GM21360 (cell line): Measurements from ENCODE around the gene MS4A4A.
"Not testable (repeated sequence)": the region's sequence is repeated elsewhere in the genome, so short reads cannot be mapped to it uniquely, and the experiment has no call there.

ENCODE experiments used
- ATAC-seq: cut with Tn5 transposase; IDR thresholded peaks from one replicate; pipeline ENCODE4 v1.9.1; 2021; ENCODE audit warnings: mild to moderate bottlenecking, moderate library complexity; ENCODE audit not compliant: unreplicated experiment

Gene MS4A4A

DNA sequence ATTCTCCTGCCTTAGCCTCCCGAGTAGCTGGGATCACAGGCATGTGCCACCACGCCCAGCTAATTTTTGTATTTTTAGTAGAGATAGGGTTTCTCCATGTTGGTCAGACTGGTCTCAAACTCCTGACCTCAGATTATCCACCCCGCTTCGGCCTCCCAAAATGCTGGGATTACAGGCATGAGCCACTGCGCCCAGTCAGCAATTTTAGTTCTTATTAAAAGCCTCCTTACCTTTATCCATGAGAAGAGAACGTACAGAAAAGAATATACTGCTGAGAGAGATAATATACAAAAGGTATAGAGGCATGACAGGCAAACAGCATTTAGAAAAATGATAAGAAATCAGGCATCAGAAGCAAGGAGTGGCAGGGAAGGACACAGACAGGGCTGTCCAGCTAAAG is 21.4 kb downstream of the MS4A4A start:
- not testable (repeated sequence) for ATAC-seq

DNA sequence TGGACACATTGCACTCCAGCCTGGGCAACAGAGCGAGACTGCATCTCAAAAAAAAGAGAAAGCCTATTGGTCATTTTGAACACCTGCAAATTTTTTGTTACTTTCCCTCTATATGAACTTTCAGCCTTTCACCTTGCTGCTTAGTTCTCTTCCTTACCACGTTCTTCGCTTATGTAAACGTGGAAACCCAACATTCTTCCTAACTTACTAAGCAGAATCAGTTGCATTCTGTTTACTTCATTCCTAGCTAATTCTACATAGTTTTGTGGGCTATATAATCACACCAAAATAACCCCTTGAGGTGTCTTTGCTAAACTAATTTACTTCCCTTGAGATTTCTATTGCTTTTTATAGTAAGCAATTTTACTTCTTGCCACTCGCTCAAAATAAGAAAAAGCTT is 23.2 kb downstream of the MS4A4A start:
- ATAC-seq: no peak

DNA sequence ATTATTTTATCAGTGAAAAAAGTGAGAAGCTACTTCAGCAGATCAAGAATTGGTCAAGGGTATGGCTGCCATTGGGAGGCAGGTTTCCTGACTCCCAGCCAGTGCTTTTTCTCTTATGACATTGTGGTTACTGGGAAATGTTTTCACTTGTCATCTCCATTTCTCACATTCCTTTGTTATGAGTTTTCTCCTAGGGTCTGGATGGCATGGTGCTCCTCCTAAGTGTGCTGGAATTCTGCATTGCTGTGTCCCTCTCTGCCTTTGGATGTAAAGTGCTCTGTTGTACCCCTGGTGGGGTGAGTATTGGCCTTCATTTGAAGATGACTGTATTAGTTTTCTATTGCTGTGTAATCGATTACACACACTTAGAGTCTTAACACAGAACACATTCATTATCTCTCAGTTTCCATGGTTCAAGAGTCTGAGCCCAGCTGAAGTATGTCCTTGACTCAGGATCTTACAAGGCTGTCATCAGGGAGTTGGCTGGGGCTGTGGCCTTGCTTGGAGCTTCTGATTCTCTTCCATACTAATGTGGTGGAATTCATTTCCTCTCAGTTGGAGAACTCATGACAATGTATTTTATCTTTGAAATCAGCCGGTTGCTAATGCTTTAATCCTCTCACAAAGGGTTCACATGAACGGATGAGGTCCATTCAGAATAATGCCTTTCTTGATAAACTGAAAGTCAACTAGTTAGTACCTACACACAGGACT is 25.6 kb downstream of the MS4A4A start:
- no peak for ATAC-seq

DNA sequence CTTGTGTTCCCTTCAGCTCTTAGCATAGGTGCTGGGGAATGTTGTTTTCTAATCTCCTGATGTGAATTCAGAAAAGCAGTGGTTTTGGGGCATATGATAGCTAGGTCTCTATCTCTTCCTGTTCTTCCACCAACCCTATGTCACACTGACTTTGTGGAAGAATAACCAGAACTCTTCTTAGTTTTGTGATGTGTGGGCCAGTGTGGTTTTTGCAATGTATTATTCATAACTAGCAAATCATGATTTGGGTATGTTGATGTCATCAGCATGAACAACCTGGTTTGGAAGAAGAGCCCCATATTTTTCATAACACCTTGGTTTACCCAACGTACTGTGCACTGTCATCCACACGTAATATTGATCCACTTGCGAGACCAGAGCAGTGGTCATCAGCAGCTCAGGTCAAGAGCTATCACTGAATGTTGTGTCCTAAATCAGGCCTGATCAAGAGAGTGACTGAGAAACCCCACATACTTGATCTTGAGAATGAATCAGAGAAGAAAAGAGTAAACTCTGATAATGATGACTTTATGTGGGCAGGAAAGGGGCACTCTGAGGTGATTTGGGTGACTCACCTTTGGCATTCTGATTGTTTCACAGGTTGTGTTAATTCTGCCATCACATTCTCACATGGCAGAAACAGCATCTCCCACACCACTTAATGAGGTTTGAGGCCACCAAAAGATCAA is 27.2 kb downstream of the MS4A4A start:
- no peak for ATAC-seq

- peak; percentile 65 for ATAC-seq
Observed at GRCh38 chr11:60310407-60310998, 30.0 kb downstream of the MS4A4A start.

- no peak for ATAC-seq
Observed at GRCh38 chr11:60314635-60315321, 34.3 kb downstream of the MS4A4A start.

DNA sequence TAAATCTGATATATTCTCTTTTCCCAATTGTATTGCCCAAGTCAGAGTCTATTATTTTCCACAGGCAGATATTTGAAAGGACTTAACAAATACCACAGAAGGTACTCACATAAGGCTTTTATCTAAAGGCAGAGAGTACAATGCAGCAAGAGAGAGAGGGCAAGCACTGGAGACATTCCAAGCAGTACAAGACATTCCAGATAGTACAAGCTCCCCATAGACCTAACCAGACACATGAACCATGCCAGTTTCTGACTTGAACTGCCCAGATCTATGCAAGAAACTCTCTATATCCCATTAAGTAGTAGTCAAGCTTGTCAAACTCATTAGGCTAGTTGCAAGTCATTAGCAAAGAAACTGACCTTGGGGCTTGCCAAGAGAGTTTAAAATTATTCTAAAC is 35.4 kb downstream of the MS4A4A start:
- no peak for ATAC-seq

GRCh38 chr11:60316317-60316716 is 35.9 kb downstream of the MS4A4A start:
- no peak for ATAC-seq

DNA sequence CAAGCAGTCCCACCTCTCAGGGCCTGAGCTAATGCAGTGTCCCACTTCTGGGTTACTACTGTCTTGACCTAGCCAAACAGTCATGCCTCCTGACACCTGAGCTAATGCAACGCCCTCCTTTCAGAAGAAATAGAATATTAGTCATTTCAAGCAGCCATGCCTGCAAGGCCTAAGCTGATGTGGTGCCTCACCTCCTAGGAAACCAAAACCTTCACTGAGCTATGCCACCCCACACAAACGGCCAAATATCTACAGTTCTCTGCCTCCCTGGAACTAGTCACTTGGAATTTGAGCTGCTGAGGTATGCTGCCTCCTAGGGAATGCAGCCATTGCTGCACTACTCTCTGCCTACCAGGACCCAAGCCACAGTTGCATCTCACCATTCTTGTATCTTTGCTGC is 38.3 kb downstream of the MS4A4A start:
- peak; percentile 77 for ATAC-seq

DNA sequence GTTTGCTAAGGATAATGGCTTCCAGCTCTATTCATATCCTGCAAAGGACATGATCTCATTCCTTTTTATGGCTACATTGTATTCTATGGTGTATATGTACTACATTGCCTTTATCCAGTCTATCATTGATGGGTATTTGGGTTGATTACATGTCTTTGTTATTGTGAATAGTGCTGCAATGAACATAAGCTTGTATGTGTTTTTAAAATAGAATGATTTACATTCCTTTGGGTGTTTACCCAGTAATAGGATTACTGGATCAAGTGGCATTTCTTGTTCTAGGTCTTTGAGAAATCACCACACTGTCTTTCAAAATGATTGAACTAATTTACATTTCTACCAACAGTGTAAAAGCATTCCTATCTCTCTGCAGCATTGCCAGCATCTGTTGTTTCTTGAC is 40.6 kb downstream of the MS4A4A start:
- ATAC-seq: no peak

GRCh38 chr11:60326955-60327354 is 46.5 kb downstream of the MS4A4A start, which contains the start of gene MS4A6E:
Gene MS4A6E (plus strand): TSS chr11:60327255. CDS start chr11:60334896, 7,641 bp downstream.
- no peak for ATAC-seq

DNA sequence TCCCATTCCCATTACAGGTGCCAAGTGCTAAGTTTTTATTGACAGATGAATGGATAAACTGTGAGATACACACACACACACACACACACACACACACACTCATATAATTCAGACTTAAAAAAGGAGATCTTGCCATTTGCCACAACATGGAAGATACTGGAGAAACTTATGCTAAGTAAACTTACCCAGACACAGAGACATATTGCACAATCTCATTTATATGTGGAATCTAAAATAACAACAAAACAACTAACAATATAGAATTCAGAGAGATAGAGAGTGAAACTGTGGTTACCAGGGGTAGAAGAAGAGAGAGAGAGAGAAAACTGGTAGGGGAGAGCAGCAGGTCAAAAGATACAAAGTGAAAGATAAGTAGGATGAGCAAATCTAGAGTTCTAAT is 48.0 kb downstream of the MS4A4A start:
- no peak for ATAC-seq

- no peak for ATAC-seq
Observed at GRCh38 chr11:60332846-60333245, 52.4 kb downstream of the MS4A4A start.

DNA sequence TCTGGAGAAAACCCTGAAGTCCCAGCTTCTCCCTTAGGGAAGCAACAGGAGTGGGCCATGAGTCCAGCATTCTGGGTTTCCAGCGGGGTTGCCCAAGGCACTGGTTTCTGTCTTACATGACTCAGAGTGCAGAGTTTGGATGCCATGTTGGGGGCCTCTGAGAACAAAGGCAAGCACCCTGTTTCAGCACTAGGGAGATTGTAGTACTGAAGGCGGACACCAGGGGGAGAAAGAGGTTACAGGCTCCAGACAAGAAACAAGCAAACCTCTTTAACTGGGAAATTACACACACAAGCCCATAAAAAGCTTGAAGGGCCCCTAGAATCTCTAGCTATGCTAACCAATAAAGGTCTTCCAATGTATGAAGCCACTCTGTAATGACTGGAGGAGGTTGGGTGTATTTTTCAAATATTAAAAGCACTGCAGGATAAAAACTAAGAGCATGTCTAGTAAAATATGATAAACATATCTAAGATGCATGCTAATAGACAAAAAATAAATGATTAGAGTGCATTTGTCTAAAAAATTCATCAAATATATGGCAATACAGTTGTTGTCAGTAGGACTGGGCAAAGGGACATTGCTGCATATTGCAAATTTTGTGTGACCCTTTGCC is 53.6 kb downstream of the MS4A4A start:
- no peak for ATAC-seq

- ATAC-seq: no peak
Observed at GRCh38 chr11:60336767-60337391, 56.4 kb downstream of the MS4A4A start.

GRCh38 chr11:60338053-60338452 is 57.6 kb downstream of the MS4A4A start:
- ATAC-seq: no peak

DNA sequence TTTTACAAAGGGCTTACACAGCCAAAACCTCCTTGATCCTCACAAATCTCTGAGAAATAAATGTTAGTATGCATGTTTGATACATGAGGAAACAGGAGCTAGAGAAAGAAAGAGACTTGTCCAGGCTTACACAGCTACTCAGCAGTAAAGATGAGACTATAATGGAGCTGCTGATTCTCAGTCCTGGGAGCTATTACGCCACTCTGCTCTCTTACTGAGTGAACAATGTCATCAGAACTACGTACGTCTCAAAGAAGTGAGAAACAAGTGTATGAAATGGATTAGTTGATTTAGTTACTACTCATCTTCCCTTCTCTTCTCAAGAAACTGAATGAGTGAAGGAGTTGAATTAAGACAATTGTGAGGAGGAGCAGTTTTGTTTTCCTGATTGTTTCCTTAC is 58.9 kb downstream of the MS4A4A start:
- ATAC-seq: no peak

DNA sequence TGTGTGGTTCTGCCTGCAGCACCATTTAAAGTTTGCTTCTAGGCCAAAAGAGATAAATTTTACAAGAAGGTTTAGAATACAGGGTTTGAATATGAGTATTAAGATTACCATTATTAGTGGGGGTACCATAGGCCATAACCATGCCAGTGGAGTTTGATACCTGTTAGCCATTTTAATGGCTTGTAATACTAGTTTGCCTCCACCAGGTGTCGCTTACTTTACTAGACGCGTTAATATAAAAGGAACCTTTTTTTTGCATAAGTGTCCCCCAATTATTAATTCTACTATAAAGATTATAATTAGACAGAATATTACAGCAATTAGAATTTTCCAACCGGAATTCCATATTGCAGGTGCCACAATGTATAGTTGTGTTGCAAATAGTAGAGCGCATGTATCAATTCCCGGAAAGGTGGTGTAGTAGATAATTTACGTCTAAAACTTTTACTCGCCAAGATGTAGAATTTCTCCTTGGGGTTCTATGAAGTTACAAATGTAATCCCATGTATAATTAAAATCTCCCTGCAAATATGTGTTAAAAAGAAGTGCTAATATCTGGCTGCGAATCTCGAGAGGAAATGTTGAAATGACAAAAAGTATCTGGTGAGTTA is 62.7 kb downstream of the MS4A4A start:
- no peak for ATAC-seq

DNA sequence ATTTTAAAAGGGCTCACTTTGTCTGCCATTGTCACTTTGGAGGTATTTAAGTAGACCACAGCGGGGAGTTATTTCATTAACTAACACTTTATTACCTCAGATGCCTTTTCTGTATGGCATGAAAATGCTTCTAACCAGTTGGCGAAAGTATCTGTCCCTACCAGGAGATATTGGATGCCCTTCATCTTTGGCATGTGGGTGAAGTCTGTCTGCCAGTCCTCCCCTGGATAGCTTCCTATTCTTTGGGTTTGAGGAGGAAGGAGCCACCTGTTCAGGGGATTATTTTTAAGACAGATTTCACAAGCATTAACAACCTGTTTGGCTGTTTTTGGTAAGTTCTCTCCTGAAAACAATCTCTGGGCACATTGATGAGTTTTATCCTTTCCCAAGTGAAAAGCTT is 63.7 kb downstream of the MS4A4A start:
- no peak for ATAC-seq

- ATAC-seq: no peak
Observed at GRCh38 chr11:60345489-60345888, 65.0 kb downstream of the MS4A4A start.
